Measurements from ENCODE around the gene DLGAP4.

GRCh38 chr20:36528875-36529417, 222.8 kb downstream of the DLGAP4 start:
- no peak for TF ChIP-seq CTCF (conservative IDR thresholded peaks at IDR 0.05; ENCODE audit: low read depth, low read length)
- no peak for TF ChIP-seq EZH2 (IDR thresholded peaks at IDR 0.05; ENCODE audit: borderline replicate concordance, low read depth, low read length, poor library complexity, severe bottlenecking)

Measured in A673 (cell line).